MV-4-11 (cell line): Measurements from ENCODE around the gene MOB3B.
"Not testable (repeated sequence)": the region's sequence is repeated elsewhere in the genome, so short reads cannot be mapped to it uniquely, and the experiment has no call there.

Experiments
- DNase-seq: peaks from one replicate; lab custom pipeline; 2025; lab: John Stamatoyannopoulos, UW

Gene MOB3B

GRCh38 chr9:27423915-27424710, 105.5 kb downstream of the MOB3B start:
- no peak for DNase-seq

- DNase-seq = no peak
Observed at GRCh38 chr9:27422279-27422834, 107.3 kb downstream of the MOB3B start.

- no peak for DNase-seq
Observed at GRCh38 chr9:27421577-27421976, 108.0 kb downstream of the MOB3B start.

- DNase-seq = not testable (repeated sequence)
Observed at GRCh38 chr9:27419558-27419957, 110.1 kb downstream of the MOB3B start.

GRCh38 chr9:27414220-27414761, 115.3 kb downstream of the MOB3B start:
- no peak for DNase-seq

- DNase-seq = no peak
Observed at GRCh38 chr9:27413511-27414219, 115.9 kb downstream of the MOB3B start.

- no peak for DNase-seq
Observed at GRCh38 chr9:27412963-27413362, 116.7 kb downstream of the MOB3B start.

GRCh38 chr9:27412081-27412480, 117.5 kb downstream of the MOB3B start:
- no peak for DNase-seq

- no peak for DNase-seq
Observed at GRCh38 chr9:27408482-27408881, 121.1 kb downstream of the MOB3B start.

GRCh38 chr9:27408001-27408400, 121.6 kb downstream of the MOB3B start:
- DNase-seq = no peak

- no peak for DNase-seq
Observed at GRCh38 chr9:27407491-27407890, 122.1 kb downstream of the MOB3B start.

- DNase-seq = peak; percentile 6
Observed at GRCh38 chr9:27404661-27405060, 125.0 kb downstream of the MOB3B start.

GRCh38 chr9:27402626-27403025, 127.0 kb downstream of the MOB3B start:
- no peak for DNase-seq

GRCh38 chr9:27400334-27400880, 129.2 kb downstream of the MOB3B start:
- DNase-seq = no peak

GRCh38 chr9:27398982-27399653, 130.5 kb downstream of the MOB3B start:
- no peak for DNase-seq

GRCh38 chr9:27396495-27396894, 133.1 kb downstream of the MOB3B start:
- DNase-seq = no peak

- no peak for DNase-seq
Observed at GRCh38 chr9:27395484-27395921, 134.1 kb downstream of the MOB3B start.

- no peak for DNase-seq
Observed at GRCh38 chr9:27394826-27395201, 134.8 kb downstream of the MOB3B start.

GRCh38 chr9:27394154-27394825, 135.3 kb downstream of the MOB3B start:
- DNase-seq = no peak

- DNase-seq = no peak
Observed at GRCh38 chr9:27393054-27393846, 136.4 kb downstream of the MOB3B start.

GRCh38 chr9:27392451-27392850, 137.2 kb downstream of the MOB3B start:
- DNase-seq = no peak
